Calu3 (cell line): ENCODE results near the gene NDC80. TPM values are rescaled to one million over a fixed set of nuclear protein-coding genes. Genes with fewer than 3 reads are reported as not detected.

Source experiments
- BruUV-seq: library from RNA; stranded (reverse); fragments of 400-500 nt; replicated peaks from 2 replicates; lab custom pipeline; 2021; lab: Mats Ljungman, UMichigan
- CTCF ChIA-PET: fragments of 300-600 bp; sonication (Branson Sonifier 250); formaldehyde crosslinking; loops from one replicate; lab custom pipeline; 2022; ENCODE audit warnings: antibody characterized with exemption; lab: Charles Lee
- DNase-seq: peaks from one replicate; pipeline ENCODE4 v3.0.0; 2022
- H3K27ac Mint-ChIP-seq: one replicate; pipeline ENCODE4 v1.8.0; 2022; ENCODE audit warnings: mixed read lengths; ENCODE audit not compliant: unreplicated experiment
- H3K27me3 Mint-ChIP-seq: one replicate; pipeline ENCODE4 v1.8.0; 2022; ENCODE audit warnings: mixed read lengths; ENCODE audit not compliant: unreplicated experiment
- H3K36me3 Mint-ChIP-seq: one replicate; pipeline ENCODE4 v1.8.0; 2022; ENCODE audit warnings: mild to moderate bottlenecking, moderate library complexity, mixed read lengths; ENCODE audit not compliant: insufficient read depth, unreplicated experiment
- H3K4me1 Mint-ChIP-seq: one replicate; pipeline ENCODE4 v1.8.0; 2022; ENCODE audit warnings: mild to moderate bottlenecking, low read depth, mixed read lengths; ENCODE audit not compliant: unreplicated experiment
- H3K4me3 Mint-ChIP-seq: one replicate; pipeline ENCODE4 v1.8.0; 2022; ENCODE audit warnings: mild to moderate bottlenecking, low read depth, moderate library complexity, mixed read lengths; ENCODE audit not compliant: unreplicated experiment
- H3K9me3 Mint-ChIP-seq: one replicate; pipeline ENCODE4 v1.8.0; 2022; ENCODE audit warnings: low read depth, mixed read lengths; ENCODE audit not compliant: unreplicated experiment
- intact Hi-C: fragments of 100-400 bp; cut with micrococcal nuclease; formaldehyde crosslinking; loops from one replicate; pipeline ENCODE4 v1.10.0; 2022; ENCODE audit not compliant: unreplicated experiment
- total RNA-seq: library from RNA; stranded (reverse); gene quantifications from 2 replicates; pipeline ENCODE4 v1.2.3, GENCODE V29; 2022
- TF ChIP-seq, protein P1 (sequence below): fragments of 200-600 bp; IDR thresholded peaks from one replicate; pipeline ENCODE4 v1.8.0; 2022; ENCODE audit warnings: antibody characterized with exemption; ENCODE audit not compliant: unreplicated experiment

Gene NDC80
- total RNA-seq, 1 experiment from 2014 or later: 56.0 TPM

GRCh38 chr18:2587788-2588187 is 16.4 kb downstream of the NDC80 start:
- no TSS peak for BruUV-seq
- peak overlapping the region; percentile 99 for H3K27ac Mint-ChIP-seq
- peaks cover 38% of the 10 kb centered on the region for H3K4me1 Mint-ChIP-seq
- H3K27me3 Mint-ChIP-seq: no peaks in the 10 kb centered on the region
- no peak overlapping the region for H3K4me3 Mint-ChIP-seq
- no peaks in the 10 kb centered on the region for H3K9me3 Mint-ChIP-seq
- H3K36me3 Mint-ChIP-seq: peaks cover 44% of the 10 kb centered on the region
- intact Hi-C loops: loop anchor here (5.0 kb wide), 1 partner anchor 70 kb away; the partner anchor contains the start of gene SMCHD1
- CTCF ChIA-PET: no interaction called here
- TF ChIP-seq, protein P1, sequence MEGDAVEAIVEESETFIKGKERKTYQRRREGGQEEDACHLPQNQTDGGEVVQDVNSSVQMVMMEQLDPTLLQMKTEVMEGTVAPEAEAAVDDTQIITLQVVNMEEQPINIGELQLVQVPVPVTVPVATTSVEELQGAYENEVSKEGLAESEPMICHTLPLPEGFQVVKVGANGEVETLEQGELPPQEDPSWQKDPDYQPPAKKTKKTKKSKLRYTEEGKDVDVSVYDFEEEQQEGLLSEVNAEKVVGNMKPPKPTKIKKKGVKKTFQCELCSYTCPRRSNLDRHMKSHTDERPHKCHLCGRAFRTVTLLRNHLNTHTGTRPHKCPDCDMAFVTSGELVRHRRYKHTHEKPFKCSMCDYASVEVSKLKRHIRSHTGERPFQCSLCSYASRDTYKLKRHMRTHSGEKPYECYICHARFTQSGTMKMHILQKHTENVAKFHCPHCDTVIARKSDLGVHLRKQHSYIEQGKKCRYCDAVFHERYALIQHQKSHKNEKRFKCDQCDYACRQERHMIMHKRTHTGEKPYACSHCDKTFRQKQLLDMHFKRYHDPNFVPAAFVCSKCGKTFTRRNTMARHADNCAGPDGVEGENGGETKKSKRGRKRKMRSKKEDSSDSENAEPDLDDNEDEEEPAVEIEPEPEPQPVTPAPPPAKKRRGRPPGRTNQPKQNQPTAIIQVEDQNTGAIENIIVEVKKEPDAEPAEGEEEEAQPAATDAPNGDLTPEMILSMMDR: no peak
- no peak for DNase-seq

GRCh38 chr18:2588666-2589344 is 17.4 kb downstream of the NDC80 start:
- intact Hi-C loops: loop anchor here (5.0 kb wide), 1 partner anchor 68 kb away; the partner anchor contains the start of gene SMCHD1
- Mint-ChIP-seq H3K9me3 (no peaks in the 10 kb centered on the region), H3K27ac (peak overlapping the region; percentile 99), H3K27me3 (no peaks in the 10 kb centered on the region), H3K36me3 (peaks cover 48% of the 10 kb centered on the region), H3K4me3 (peak overlapping the region; percentile 51), H3K4me1 (peaks cover 42% of the 10 kb centered on the region)
- DNase-seq: no peak
- TSS peak; percentile 94 for BruUV-seq
- CTCF ChIA-PET: interaction anchor here (0.7 to 1.0 kb wide), 3 partner anchors 15 to 67 kb away, joined by 3 to 4 read pairs (median 3); partner anchors contain the start of gene SMCHD1
- TF ChIP-seq, protein P1: no peak

DNA sequence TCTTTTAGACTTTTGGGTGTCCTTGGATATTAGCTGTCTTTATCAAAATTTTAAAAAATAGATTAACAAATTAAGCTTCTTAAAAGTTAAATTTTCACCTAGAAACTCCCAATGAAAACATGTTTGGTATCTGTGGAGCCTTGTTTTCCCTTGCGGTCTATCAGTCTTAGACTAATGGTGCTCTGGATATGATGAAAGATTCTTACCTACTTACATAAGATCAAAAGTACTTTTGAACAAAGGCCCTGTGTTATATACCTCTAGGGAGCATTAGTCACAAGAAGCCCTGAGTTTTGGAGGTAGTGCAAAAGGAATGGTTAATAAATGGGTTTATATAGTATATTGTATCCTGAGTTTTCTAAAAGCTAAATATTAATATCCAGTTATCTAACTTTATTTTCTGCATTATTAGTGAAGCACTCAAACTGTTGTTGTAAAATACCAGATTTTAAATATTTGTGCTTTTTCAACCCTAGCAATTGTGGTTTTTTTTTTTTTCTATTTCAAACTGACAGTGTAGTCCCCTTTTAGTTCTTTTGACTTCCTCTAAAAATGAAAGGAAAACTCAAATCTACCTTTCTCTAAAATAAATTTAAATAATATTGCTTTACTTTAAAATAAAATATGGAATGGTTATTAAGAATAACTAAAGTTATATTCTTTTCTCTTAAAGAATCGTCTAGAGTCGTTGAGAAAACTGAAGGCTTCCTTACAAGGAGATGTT is 18.1 kb downstream of the NDC80 start:
- TF ChIP-seq, protein P1: no peak
- peak overlapping the region; percentile 51 for H3K4me3 Mint-ChIP-seq
- H3K27ac Mint-ChIP-seq: peak overlapping the region; percentile 99
- BruUV-seq: no TSS peak
- CTCF ChIA-PET: interaction anchor here (0.7 to 1.0 kb wide), 3 partner anchors 15 to 66 kb away, joined by 3 to 4 read pairs (median 3); partner anchors contain the start of gene SMCHD1
- H3K27me3 Mint-ChIP-seq: no peaks in the 10 kb centered on the region
- H3K4me1 Mint-ChIP-seq: peaks cover 42% of the 10 kb centered on the region
- H3K36me3 Mint-ChIP-seq: peaks cover 53% of the 10 kb centered on the region
- DNase-seq: no peak
- no peaks in the 10 kb centered on the region for H3K9me3 Mint-ChIP-seq
- intact Hi-C loops: loop anchor here (5.0 kb wide), 1 partner anchor 68 kb away; the partner anchor contains the start of gene SMCHD1

DNA sequence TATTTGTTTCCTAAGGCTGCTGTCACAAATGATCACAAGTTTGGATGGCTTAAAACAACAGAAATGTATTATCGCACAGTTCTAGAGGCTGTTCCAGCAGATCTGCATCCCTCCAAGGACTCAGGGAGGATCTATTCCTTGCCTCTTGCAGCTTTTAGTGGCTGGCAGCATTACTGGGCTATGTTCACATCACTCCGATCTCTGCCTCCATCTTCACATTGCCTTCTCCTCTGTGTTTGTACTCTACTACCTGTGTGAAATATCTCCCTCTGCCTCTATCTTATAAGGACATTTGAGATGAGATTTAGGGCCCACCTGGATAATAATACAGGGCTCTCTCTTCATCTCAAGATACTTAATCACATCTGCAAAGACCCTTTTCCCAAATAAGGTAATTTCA is 18.9 kb downstream of the NDC80 start:
- CTCF ChIA-PET: no interaction called here
- Mint-ChIP-seq H3K27me3 (no peaks in the 10 kb centered on the region), H3K27ac (peak overlapping the region; percentile 99), H3K4me1 (peaks cover 42% of the 10 kb centered on the region), H3K4me3 (no peak overlapping the region), H3K36me3 (peaks cover 53% of the 10 kb centered on the region), H3K9me3 (no peaks in the 10 kb centered on the region)
- intact Hi-C loops: no loop called here
- BruUV-seq: no TSS peak
- TF ChIP-seq, protein P1: no peak
- DNase-seq: no peak
